Endothelial cell of umbilical vein (primary cell): ENCODE results near the gene RFK. TPM values are rescaled to one million over a fixed set of nuclear protein-coding genes. Genes with fewer than 3 reads are reported as not detected.
"Not testable (repeated sequence)": the region's sequence is repeated elsewhere in the genome, so short reads cannot be mapped to it uniquely, and the experiment has no call there.

Experiments
- BruUV-seq: library from RNA; stranded (reverse); fragments of 400-500 nt; replicated peaks from 2 replicates; lab custom pipeline; 2021; lab: Mats Ljungman, UMichigan
- CTCF ChIA-PET: fragments of 300-600, 350-600 bp; sonication (Branson Sonifier 250); formaldehyde crosslinking; loops from one replicate; lab custom pipeline; 2021; ENCODE audit warnings: antibody characterized with exemption, inconsistent platforms; lab: Charles Lee
- POLR2A ChIA-PET: fragments of 300-600, 350-600 bp; sonication (Branson Sonifier 250); formaldehyde crosslinking; loops from one replicate; lab custom pipeline; 2021; ENCODE audit warnings: antibody characterized with exemption, inconsistent platforms; lab: Charles Lee
- DNase-seq: peaks from one replicate; pipeline ENCODE4 v3.0.0-alpha.2; 2011; ENCODE audit warnings: low read depth, low spot score
- FAIRE-seq: peaks from 2 replicates; lab custom pipeline; 2011; peaks lifted over from hg19 to GRCh38; lab: Jason Lieb, UNC
- H2AFZ ChIP-seq: 2 replicates; pipeline ENCODE4 v1.6.0; 2012; ENCODE audit warnings: low read depth, low read length, control low read depth, inconsistent platforms
- H3K27ac ChIP-seq: 2 replicates; pipeline ENCODE4 v1.5.1; 2011; ENCODE audit warnings: low read depth, mild to moderate bottlenecking, control low read depth, low read length, moderate library complexity; ENCODE audit not compliant: insufficient read depth
- H3K27me3 ChIP-seq, 2 experiments: 2 replicates each; pipeline versions ENCODE4 v1.6.0 to v1.6.1; 2011; ENCODE audit warnings: low read length in 2 of 2, mixed read lengths in 1 of 2; ENCODE audit not compliant: control insufficient read depth in 2 of 2, insufficient read depth in 2 of 2
- H3K36me3 ChIP-seq, 2 experiments: 2 replicates in 1 of 2; 3 replicates in 1 of 2; pipeline ENCODE4 v1.5.1; 2011; ENCODE audit warnings: low read length in 2 of 2, mild to moderate bottlenecking in 1 of 2, moderate library complexity in 1 of 2; ENCODE audit not compliant: control insufficient read depth in 2 of 2, insufficient read depth in 2 of 2; ENCODE audit errors: extremely low read depth in 1 of 2
- H3K4me1 ChIP-seq: 3 replicates; pipeline ENCODE4 v1.5.1; 2011; ENCODE audit warnings: mild to moderate bottlenecking, low read length; ENCODE audit not compliant: control insufficient read depth, insufficient read depth; ENCODE audit errors: extremely low read depth
- H3K4me2 ChIP-seq: 2 replicates; pipeline ENCODE4 v1.6.1; 2011; ENCODE audit warnings: low read length, control low read depth, mixed read lengths; ENCODE audit not compliant: insufficient read depth
- H3K4me3 ChIP-seq, 3 experiments: fragments of 200-600 bp in 1 of 3; sonication (generic), shearing (Covaris generic) in 1 of 3; replicated peaks in 1 of 3; 2 replicates each; pipeline ENCODE4 v1.5.1; 2011 to 2016; ENCODE audit warnings: control low read depth in 3 of 3, low read length in 3 of 3, mild to moderate bottlenecking in 2 of 3, inconsistent platforms in 1 of 3, low read depth in 1 of 3, moderate library complexity in 1 of 3; ENCODE audit not compliant: insufficient read depth in 1 of 3
- H3K79me2 ChIP-seq: 2 replicates; pipeline ENCODE4 v1.6.0; 2012; ENCODE audit warnings: low read length, inconsistent platforms; ENCODE audit not compliant: control insufficient read depth, insufficient read depth
- H3K9ac ChIP-seq: replicated peaks from 2 replicates; pipeline ENCODE3; 2011; ENCODE audit warnings: low read length, control low read depth; ENCODE audit not compliant: insufficient read depth; ENCODE audit errors: extremely low read depth
- H3K9me1 ChIP-seq: replicated peaks from 3 replicates; pipeline ENCODE4 v1.6.0; 2011; ENCODE audit warnings: mild to moderate bottlenecking, low read length; ENCODE audit not compliant: control insufficient read depth, insufficient read depth; ENCODE audit errors: extremely low read depth
- H3K9me3 ChIP-seq: replicated peaks from 2 replicates; pipeline ENCODE4 v1.5.1; 2012; ENCODE audit warnings: low read length, inconsistent platforms; ENCODE audit not compliant: control insufficient read depth, insufficient read depth
- H4K20me1 ChIP-seq: replicated peaks from 2 replicates; pipeline ENCODE3; 2011; ENCODE audit warnings: mild to moderate bottlenecking, low read length; ENCODE audit not compliant: control insufficient read depth, insufficient read depth; ENCODE audit errors: extremely low read depth
- EZH2 ChIP-seq: IDR thresholded peaks from 2 replicates; pipeline ENCODE4 v1.6.1; 2012; ENCODE audit warnings: borderline replicate concordance, low read depth, mild to moderate bottlenecking, moderate library complexity, low read length, inconsistent platforms; ENCODE audit not compliant: severe bottlenecking
- FOS ChIP-seq: IDR thresholded peaks from 2 replicates; pipeline ENCODE4 v1.6.1; 2011; ENCODE audit warnings: mild to moderate bottlenecking, low read length, moderate library complexity, borderline replicate concordance; ENCODE audit not compliant: insufficient read depth
- JUN ChIP-seq: IDR thresholded peaks from 2 replicates; pipeline ENCODE4 v1.6.1; 2011; ENCODE audit warnings: borderline replicate concordance, low read depth; ENCODE audit not compliant: insufficient read length, insufficient read depth
- MYC ChIP-seq: IDR thresholded peaks from one replicate; pipeline ENCODE4 v1.6.1; 2011; ENCODE audit warnings: mild to moderate bottlenecking, low read depth, low read length
- POLR2A ChIP-seq: IDR thresholded peaks from 2 replicates; pipeline ENCODE4 v1.6.1; 2012; ENCODE audit warnings: low read depth, mild to moderate bottlenecking, control low read depth, low read length
- POLR2AphosphoS5 ChIP-seq: IDR thresholded peaks from 2 replicates; pipeline ENCODE4 v1.6.1; 2012; ENCODE audit warnings: low read depth, mild to moderate bottlenecking, control low read depth, low read length, moderate library complexity; ENCODE audit not compliant: insufficient read depth
- dilution Hi-C: fragments of 300-500 bp; cut with MboI; formaldehyde crosslinking; loops from one replicate; pipeline ENCODE4 v1.15.0; 2019; ENCODE audit warnings: low sequenced_read_pairs; ENCODE audit not compliant: extremely low pct_ligation_motif_present
- intact Hi-C: fragments of 100-400 bp; cut with micrococcal nuclease; formaldehyde crosslinking; loops from one replicate; pipeline ENCODE4 v1.10.0; 2022
- polyA plus RNA-seq, 4 experiments: library from polyadenylated mRNA; depleted of rRNA in 3 of 4; stranded (reverse) in 3 of 4; unstranded in 1 of 4; fragments of >200 nt; gene quantifications; 2 replicates each; pipeline versions ENCODE4 v1.2.1 to v1.2.3, GENCODE V29; 2011 to 2012; ENCODE audit warnings: missing spikeins in 1 of 4
- total RNA-seq: library from RNA; stranded (reverse); gene quantifications from 2 replicates; pipeline ENCODE4 v1.2.3, GENCODE V29; 2021
- TF ChIP-seq, protein P1 (sequence below), 2 donors: IDR thresholded peaks; 1 replicate in 1 of 2; 2 replicates in 1 of 2; pipeline ENCODE4 v1.5.1; 2011; ENCODE audit warnings: low read length in 2 of 2, mild to moderate bottlenecking in 2 of 2, moderate library complexity in 2 of 2, control low read depth in 1 of 2, inconsistent platforms in 1 of 2, low read depth in 1 of 2; ENCODE audit not compliant: insufficient read depth in 1 of 2; ENCODE audit errors: extremely low read depth in 1 of 2

The RFK gene
- total and polyA plus RNA-seq, 2 donors (not counting 3 experiments of a cell fraction or from before 2014, with no cell fraction given), result 18.1 to 32.9 TPM

DNA sequence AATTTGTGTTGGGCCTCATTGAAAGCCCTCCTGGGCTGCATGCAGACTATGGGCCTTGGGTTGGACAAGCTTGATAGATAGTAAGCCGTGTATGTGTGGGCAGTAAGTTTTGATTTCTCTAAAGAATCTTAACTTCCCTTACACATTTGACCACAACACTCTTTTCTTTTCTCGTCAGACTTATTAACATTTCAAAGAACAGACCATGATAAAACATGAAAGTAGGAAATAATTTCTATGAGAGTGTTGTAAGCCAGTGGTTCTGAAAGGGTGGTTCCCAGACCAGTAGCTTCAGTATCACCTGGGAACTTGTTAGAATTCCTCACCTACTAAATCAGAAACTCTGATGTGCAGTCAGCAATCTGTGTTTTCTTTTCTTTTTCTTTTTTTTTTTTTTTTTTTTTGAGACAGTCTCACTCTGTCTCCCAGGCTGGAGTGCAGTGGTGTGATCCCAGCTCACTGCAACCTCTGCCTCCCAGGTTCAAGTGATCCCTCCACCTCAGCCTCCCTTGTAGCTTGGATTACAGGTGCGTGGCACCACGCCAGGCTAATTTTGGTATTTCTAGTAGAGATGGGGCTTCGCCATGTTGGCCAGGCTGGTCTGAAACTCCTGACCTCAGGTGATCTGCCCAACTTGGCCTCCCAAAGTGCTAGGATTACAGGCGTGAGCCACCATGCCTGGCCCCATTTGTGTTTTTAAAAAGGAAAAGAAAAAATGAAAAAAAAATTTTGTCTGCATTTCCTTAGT is 44.8 kb upstream of the RFK start:
- no peak for DNase-seq
- H3K27ac ChIP-seq, result no peak overlapping the region
- intact Hi-C loops, result no loop called here
- H3K4me3 ChIP-seq, result no peak overlapping the region
- TF ChIP-seq, protein P1, sequence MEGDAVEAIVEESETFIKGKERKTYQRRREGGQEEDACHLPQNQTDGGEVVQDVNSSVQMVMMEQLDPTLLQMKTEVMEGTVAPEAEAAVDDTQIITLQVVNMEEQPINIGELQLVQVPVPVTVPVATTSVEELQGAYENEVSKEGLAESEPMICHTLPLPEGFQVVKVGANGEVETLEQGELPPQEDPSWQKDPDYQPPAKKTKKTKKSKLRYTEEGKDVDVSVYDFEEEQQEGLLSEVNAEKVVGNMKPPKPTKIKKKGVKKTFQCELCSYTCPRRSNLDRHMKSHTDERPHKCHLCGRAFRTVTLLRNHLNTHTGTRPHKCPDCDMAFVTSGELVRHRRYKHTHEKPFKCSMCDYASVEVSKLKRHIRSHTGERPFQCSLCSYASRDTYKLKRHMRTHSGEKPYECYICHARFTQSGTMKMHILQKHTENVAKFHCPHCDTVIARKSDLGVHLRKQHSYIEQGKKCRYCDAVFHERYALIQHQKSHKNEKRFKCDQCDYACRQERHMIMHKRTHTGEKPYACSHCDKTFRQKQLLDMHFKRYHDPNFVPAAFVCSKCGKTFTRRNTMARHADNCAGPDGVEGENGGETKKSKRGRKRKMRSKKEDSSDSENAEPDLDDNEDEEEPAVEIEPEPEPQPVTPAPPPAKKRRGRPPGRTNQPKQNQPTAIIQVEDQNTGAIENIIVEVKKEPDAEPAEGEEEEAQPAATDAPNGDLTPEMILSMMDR (IDR thresholded peaks at IDR 0.05; ENCODE audit: extremely low read depth in 1 of 2, insufficient read depth in 1 of 2, low read depth in 1 of 2, low read length in 2 of 2), result no peak
- TF ChIP-seq JUN, result no peak
- no peak for TF ChIP-seq POLR2A
- no peak for TF ChIP-seq POLR2AphosphoS5
- no peak for TF ChIP-seq MYC
- no peak for TF ChIP-seq FOS
- no peak for TF ChIP-seq EZH2
- ChIA-PET POLR2A (no interaction called here), CTCF (no interaction called here)
- no peak overlapping the region for H3K9ac ChIP-seq
- H3K4me2 ChIP-seq, result no peak overlapping the region
- H3K27me3 ChIP-seq, result no peaks in the 10 kb centered on the region
- BruUV-seq, result no TSS peak
- H2AFZ ChIP-seq, result no peak overlapping the region
- no peaks in the 10 kb centered on the region for H3K79me2 ChIP-seq
- H3K4me1 ChIP-seq, result peaks cover 8% of the 10 kb centered on the region
- no peaks in the 10 kb centered on the region for H3K9me1 ChIP-seq
- dilution Hi-C loops, result no loop called here
- no peaks in the 10 kb centered on the region for H3K9me3 ChIP-seq
- H4K20me1 ChIP-seq, result no peaks in the 10 kb centered on the region
- FAIRE-seq, result no peak
- H3K36me3 ChIP-seq, result no peaks in the 10 kb centered on the region

DNA sequence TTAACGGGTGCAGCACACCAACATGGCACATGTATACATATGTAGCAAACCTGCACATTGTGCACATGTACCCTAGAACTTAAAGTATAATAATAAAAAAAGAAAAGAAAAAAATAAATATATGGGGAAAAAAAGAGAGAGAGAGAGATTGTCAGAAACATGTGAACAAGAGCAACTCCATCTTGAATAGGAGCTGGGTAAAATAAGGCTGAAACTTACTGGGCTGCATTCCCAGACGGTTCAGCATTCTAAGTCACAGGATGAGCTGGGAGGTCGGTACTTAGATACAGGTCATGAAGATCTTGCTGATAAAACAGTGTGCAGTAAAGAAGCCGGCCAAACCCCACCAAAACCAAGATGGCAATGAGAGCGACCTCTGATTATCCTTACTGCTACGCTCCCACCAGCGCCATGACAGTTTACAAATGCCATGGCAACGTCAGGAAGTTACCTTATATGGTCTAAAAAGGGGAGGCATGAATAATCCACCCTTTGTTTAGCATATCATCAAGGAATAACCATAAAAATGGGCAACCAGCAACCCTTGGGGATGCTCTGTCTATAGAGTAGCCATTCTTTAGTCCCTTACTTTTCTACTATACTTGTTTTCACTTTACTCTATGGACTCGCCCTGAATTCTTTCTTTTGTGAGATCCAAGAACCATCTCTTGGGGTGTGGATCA is 42.9 kb upstream of the RFK start:
- FAIRE-seq, intact Hi-C loops: not testable (repeated sequence)

DNA sequence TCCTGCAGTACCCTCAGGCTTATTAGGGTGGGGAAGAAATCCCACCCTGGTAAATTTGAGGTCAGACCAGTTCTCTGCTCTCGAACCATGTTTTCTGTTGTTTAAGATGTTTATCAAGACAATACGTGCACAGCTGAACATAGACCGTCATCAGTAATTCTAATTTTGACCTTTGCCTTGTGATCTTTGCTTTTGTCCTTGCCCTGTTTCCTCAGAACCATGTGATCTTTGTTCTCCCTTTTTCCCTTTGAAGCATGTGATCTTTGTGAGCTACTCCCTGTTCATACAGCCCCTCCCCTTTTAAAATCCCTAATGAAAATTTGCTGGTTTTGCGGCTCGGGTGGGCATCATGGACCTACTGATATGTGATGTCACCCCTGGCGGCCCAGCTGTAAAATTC is 40.7 kb upstream of the RFK start:
- H3K4me3 ChIP-seq, H3K9me1 ChIP-seq, H3K9me3 ChIP-seq, H3K4me2 ChIP-seq, H3K4me1 ChIP-seq, POLR2A ChIA-PET, intact Hi-C loops, H3K27ac ChIP-seq, H4K20me1 ChIP-seq, H3K27me3 ChIP-seq, H3K9ac ChIP-seq, H2AFZ ChIP-seq, BruUV-seq, H3K36me3 ChIP-seq, DNase-seq, H3K79me2 ChIP-seq, FAIRE-seq, dilution Hi-C loops: not testable (repeated sequence)
- CTCF ChIA-PET, result interaction anchor here (1.4 kb wide), 2 partner anchors 31 to 224 kb away, joined by 3 read pairs; no protein-coding TSS in a partner anchor

More for the DNA sequence above, 42.9 kb upstream of the RFK start:
- POLR2A ChIA-PET, H3K4me1 ChIP-seq, H3K9ac ChIP-seq, H4K20me1 ChIP-seq, DNase-seq, H3K9me3 ChIP-seq, H3K79me2 ChIP-seq, BruUV-seq, H3K27me3 ChIP-seq, H2AFZ ChIP-seq, H3K27ac ChIP-seq, H3K4me2 ChIP-seq, dilution Hi-C loops, H3K36me3 ChIP-seq, H3K9me1 ChIP-seq, H3K4me3 ChIP-seq: not testable (repeated sequence)
- CTCF ChIA-PET, result interaction anchor here (0.6 kb wide), 1 partner anchor 277 kb away, joined by 3 read pairs; no protein-coding TSS in a partner anchor
